HG03196 (cell line): ENCODE data around the gene LY86.

Source experiments
- ATAC-seq: cut with Tn5 transposase; IDR thresholded peaks from one replicate; pipeline ENCODE4 v1.9.1; 2021; ENCODE audit not compliant: unreplicated experiment

Gene LY86

DNA sequence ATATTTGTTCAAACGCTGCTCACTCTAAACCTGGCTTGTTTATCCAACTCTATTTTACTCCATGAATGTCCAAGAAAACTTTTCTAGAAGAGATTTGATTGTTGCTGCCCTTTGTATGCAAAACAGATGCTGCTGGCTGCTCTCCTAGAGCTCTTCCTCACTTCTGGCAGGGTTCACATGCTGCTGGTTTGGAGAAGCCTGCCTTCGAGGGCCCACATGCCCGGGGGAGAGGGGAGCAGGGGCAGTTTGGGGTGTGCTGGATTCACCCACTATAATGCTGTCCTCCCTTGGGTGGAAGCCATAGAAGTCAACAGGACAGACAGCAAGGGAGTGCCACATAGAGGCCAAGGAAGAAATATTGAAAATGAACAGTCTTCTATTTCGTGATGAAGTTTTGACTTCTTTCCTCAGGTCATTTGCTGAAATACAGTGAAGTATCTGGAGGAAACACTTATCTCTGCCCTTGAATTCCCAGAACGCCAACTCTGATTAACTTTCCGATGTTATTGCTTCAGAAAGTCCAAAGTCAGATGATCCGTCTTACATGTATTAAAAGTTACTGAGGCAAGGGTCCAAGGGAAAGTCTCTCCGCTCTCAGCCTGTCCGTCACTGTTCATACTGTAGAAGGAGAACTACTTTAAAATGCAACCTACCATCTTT lies 32.4 kb downstream of the LY86 start:
- ATAC-seq: no peak

DNA sequence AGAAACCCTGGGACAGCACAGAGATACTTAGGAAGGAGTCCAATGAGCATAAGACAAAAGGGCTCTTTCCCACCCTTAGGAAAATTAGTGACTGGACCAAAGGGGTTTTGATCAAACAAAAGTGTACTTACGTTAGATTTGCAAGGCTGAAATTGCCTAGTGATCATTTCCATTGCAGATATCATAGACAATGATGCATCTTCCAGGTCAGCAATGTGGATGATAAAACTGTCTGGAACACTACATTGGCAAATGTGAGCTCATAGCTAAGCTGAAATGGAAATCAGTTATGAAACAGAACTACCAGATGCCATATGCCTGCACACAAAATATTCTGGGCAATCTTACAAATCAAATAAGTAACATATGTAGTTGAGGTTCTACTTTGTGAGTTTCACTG lies 34.0 kb downstream of the LY86 start:
- ATAC-seq: no peak

DNA sequence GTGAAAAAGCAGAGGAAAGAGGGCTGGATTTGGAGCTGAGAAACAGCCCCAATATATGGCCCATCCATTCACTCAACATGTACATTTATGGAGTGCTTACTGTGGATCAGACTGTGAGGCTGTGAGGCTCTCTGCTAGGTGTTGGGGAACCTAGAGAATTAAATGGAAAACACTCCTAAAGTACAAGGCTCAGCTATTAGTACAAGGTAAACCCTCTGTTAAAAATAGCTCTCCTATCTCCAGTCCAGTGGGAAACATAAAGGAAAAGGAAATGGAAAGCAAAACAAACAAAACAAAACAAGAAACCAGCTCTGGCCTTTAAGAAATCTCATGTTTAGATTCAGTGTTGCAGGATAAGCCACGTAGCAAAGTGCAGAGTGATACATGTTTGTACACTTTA lies 35.0 kb downstream of the LY86 start:
- no peak for ATAC-seq

DNA sequence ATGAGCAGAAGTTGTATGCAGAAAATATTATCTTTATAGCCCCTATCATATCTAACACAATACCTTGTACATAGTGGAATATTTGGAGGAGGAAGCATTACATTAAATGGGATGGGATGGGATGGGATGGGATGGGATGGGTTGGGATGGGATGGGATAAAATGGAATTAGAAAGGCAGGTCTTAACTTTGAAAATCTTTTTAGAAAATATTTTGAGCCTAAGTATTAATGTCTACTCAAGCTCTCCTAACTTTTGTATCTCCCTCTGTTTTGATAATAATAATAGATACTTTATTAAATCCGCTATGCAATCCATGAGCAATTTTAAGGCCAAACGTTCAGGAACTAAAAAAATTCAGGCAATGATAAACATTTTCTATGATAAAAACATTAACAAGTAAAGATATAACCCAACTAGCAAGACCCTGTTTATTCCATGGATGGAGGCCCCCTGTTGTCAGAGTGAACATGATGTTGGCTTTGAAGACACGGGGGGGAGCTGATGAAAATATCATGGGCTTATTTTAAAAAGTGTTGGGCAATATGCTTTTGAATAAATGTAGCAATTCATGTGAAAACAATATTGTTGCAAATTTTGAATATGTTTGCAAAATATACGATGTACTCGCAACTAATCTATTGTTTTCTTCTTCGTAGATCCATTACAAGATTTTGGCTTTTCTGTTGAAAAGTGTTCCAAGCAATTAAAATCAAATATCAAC lies 35.9 kb downstream of the LY86 start:
- ATAC-seq: no peak

DNA sequence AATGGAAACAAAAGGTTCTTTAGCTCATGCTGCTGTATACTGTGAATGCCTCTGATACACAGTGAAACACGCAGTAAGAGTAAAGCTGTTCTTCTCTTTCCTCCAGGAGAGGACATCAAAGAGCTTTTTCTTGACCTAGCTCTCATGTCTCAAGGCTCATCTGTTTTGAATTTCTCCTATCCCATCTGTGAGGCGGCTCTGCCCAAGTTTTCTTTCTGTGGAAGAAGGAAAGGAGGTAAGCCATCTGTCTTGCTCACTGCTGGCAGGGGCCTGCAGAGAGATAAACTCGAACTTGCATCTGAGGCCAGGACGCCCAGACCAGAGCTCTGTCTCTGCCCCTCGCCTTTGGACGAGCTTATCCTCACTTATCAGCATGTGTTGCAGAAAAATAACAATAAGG lies 37.7 kb downstream of the LY86 start:
- no peak for ATAC-seq

DNA sequence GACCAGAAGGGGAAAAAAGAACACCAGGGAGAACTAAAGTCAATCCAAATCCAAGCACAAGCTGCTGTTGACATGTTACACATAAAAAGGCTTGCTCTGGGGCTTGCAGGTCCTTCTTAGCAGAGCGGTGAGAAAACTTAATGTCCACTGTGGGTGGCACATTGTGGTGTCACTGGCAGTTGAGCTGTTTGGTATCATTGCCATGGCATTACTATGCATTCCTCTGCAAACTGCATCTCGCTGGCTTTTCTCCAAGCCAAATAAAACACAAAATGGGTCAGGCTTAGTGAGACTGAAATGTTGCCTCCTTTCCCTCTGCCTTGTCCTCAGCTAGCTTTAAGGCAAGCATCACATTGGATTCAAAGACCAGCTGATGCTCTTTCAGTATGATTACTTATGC lies 40.9 kb downstream of the LY86 start:
- ATAC-seq: no peak

DNA sequence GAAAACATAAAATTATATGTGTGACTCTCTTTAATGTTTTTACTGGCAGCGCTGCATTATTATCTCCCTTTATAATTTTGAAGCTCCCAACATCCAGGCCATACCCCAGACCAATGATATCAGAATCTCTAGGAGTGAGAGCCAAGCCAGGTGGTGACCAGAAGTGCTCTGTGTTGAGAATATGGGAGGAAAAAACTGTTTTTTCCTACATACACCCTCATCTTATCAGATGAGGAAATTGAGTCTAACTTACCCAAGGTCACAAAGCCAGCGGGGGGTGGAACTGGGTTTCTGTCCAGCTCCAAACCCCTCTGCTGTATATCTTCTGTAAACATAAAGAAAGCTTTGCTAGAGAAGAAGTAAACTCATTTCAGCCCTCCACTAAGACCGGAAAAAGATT lies 42.5 kb downstream of the LY86 start:
- ATAC-seq: no peak

DNA sequence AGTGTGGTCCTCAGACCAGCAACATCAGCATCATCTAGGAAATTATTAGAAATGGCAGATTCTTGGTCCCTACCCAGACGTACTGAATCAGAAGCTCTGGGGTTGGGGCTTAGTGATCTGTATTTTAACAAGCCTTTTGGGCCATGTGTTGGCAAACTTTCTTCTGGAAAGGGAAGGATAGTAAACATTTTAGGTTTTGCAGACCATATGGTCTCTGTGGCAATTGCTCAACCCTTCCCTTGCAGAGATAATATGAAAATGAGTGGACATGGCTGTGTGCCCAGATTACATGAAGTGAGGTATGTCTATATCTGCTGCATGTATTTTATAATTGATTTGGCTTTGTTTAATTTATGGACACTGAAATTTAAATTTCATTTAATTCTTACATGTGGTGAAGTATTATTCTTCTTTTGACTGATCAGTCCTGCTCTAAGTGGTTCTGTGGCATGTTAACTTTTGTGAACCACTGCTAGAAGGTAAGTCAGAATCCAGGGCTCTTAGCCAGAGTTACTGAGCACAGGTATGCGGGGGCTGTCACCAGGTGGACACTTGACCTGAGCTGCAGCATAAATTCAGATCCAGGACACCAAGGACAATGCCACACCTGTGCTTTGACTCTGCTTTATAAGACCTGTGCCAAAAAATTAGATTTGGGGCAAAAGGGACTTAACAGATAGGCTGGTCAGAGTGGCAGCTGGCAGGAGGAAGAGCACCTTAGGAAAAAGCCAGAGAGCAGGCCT lies 43.2 kb downstream of the LY86 start:
- no peak for ATAC-seq

DNA sequence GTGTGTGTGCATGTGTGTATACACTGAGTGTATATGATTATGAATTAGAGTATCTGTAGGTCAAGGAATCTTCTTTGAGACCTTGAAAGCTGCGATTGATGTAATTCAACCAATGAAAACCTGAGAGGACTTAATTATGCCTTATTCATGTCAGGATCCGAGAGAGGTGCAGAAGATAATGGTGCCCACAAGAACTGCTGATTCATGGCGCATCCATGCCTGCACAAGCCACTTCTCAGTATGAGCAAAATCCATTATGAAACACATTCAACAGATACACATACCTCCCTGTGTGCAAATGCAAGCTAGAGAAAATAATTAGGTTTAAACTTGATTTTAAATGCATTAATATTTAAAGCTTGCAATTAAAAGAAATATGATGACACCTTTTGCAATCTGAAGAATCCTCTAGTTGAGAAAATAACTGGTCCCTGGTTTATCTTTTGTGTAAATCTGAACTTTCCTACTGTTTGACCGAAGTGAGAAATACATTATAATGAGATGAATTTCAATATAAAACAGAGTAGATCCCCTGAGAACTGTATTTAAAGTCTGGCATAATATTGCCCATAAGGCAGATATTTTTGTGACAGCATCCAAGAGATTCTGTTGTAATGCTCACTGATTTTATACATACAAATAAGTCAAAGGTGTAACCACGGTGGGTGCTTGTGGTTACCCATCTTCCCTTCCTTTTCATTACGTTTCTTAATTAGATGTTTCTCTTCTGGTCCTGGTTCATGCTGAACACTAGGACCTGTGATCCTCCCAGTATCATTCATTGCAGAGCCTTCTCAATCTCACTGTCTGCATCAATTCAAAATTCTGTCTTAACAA lies 45.6 kb downstream of the LY86 start:
- ATAC-seq: no peak

DNA sequence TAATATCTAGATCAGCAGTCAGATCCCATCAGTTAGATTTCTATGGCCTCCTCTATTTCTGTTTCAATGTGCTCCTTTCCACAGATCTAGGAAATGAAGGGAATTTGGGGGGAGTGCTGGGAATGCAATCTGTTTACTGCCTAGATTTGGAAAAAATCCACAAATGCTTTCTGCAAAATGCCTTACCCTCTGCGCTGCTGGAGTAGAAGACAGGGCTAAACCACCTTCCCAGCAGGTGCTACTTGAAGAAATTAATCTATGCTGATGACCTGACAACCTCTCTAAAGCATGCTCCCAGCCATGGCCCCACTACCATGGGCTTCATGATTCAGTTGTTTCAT lies 46.2 kb downstream of the LY86 start:
- ATAC-seq: no peak

DNA sequence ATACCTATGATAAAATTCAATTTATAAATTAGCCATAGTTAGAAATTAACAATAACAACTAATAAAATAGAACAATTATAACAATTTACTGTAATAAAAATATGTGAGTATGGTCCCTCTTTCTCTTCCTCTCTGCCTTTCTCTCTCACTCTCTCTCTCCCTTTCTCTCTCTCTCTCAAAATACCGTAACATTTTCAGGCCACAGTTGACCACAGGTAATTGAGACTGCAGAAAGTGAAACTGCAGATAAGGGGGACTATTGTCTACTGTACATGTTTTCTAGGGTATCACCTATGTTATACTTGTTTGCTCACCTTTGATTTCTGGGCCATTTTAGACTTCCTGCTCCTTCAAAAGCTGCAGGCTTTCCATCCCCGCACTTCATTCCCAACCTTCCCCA lies 46.8 kb downstream of the LY86 start:
- ATAC-seq: peak; percentile 59

DNA sequence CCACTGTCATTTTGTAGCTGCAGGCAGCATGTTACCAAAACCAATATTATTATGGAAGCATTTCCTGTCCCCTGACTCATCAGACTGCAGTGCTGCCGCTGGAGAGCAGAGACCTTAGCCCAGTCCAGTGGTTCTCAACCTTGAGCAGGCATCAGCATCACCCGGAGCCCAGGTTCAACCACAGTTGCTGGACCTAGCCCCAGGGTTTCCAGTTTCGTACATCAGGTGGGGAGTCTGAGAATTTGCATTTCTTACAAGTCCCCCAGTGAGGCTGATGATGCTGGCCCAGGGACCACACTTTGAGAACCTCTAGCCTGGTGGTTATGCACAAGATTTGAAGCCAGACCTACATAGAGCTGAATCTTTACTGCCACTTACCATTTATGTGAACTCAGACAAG lies 47.3 kb downstream of the LY86 start:
- ATAC-seq: peak; percentile 51

DNA sequence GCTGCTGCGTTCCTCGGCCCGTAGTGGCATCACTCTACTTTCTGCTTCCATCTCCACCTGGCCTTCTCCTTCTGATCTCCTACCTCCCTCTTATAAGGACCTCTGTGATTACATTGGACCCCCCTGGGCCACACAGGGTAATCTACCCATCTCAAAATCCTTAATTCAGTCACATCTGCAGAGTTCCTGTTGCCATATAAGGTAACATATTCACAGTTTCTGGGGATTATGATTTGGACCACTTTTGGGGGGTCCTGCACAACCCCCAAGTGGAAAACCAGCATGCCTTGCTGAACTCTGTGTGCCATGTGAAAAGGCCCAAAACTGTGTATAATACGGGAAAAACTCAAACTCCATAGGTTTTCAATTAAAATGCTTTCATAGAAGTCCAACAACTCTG lies 51.1 kb downstream of the LY86 start:
- no peak for ATAC-seq

DNA sequence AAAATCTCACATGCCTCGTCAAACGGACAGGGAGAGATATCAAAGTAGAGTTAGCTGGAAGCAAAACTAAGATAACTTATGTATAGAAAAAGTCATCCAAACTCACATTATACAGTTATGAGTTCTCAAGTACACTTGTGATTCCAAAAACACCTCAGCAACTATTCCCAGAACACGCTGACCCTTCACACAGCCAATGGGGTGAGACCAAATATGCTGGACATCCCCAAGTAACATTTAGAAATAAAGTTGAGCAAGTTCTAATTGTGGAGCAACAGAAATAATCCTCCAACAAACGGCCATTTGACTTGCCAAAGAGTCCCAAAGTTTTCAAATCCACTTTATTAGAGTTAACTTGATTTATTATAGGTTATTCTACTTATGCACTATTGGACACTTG lies 52.4 kb downstream of the LY86 start:
- no peak for ATAC-seq

DNA sequence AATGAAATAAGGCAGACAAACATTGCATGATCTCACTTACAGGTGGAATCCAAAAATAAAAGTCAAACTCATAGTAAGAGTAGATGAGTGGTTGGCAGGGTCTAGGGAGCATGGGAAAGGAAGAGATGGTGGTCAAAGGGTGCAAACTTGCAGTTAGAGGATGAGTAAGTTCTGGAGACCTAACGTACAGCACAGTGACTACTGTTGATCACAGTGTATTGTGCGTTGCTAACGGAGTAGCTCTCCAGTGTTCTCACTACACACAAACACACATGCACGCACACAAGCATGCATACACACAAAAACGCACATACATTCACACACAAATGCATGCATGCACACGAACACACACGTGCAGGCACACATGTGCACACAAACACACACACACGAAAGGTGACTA lies 54.9 kb downstream of the LY86 start:
- ATAC-seq: peak; percentile 52

DNA sequence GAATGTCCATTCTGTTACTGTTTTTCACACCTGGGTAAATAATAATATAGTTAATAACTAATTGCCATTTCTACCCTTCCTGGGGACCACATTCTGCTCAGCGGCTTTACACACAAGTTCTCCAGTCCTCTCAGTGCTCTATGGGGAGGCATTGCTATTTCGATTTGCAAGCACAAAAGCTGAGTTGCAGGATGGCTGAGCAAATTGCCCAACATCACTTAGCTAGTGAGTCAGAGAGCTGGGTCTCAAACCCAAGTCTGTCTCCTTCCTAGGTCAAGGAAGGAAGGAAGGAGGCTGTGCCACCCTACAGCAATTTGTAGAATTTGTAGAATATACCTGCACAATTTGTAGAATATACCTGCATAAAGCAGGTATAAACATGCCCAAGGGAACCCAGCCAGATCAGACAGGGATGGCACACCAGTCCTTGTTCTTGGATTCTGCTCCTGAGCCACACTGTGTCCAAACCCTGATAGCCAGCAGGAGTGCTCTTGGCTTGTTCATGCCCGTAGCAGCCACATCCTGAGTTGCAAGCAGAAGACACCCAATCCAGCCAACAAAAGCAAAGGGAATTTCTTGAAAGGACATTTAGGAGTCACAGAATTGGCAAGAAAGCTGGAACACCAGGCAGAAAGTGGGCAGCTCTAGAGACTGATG lies 56.9 kb downstream of the LY86 start:
- ATAC-seq: no peak

DNA sequence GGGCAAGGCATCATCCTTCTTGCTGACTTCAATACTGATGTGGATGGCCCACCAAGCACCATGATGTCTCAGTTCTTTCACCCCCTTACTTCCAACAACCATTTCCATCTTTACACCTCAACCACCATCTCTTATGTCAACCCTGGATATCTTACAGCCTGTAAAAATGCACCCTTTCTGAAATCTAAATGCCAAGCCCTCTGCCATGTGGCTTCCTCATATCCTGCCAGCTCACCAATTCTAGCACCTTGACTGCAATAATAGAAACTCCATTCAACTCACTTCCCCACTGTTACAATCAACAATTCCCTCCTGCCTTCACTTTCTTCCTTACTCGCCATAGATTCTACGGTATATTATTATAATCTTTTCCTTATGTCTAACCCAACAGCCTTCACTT lies 57.9 kb downstream of the LY86 start:
- ATAC-seq: no peak

DNA sequence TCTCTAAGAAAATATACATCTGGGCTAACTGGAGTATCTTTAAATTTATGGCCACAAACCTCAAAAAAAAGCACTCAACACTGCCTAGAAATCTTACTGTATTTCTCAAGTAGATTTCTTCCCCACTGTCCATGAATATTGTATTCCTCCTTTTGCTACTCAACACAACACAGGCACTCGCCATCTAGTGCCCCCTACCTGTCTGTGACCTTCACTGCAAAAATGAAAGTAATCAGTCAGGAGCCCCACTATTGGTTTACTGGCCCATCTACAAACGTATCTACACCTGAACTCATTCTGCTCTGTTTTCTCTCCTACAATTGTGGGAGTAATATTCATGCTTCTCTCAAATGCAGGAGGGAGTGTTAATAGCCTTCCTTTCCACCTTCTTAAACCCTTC lies 58.3 kb downstream of the LY86 start:
- ATAC-seq: no peak

DNA sequence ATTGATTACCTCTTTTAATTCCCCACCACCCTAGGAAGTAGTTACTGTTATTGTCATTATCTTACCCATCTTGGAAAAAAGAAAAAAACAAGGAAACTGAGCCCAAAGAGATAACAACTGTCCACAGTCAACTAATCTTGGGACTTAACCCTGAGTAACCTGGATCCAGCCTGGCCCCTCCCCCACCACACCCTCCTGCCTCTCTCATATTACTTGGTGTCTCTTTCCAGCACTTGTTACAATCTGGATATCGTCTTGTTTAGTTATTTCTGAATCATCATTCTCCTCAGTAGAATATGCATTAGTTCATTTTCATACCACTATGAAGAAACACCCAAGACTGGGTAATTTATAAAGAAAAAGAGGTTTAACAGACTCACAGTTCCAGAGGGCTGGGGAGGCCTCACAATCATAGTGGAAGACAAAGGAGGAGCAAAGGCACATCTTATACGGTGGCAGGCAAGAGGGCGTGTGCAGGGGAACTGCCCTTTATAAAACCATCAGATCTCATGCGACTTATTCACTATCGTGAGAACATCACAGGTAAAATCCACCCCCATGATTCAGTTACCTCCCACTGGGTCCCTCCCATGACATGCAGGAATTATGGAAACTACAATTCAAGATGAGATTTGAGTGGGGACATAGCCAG lies 60.3 kb downstream of the LY86 start:
- ATAC-seq: no peak

DNA sequence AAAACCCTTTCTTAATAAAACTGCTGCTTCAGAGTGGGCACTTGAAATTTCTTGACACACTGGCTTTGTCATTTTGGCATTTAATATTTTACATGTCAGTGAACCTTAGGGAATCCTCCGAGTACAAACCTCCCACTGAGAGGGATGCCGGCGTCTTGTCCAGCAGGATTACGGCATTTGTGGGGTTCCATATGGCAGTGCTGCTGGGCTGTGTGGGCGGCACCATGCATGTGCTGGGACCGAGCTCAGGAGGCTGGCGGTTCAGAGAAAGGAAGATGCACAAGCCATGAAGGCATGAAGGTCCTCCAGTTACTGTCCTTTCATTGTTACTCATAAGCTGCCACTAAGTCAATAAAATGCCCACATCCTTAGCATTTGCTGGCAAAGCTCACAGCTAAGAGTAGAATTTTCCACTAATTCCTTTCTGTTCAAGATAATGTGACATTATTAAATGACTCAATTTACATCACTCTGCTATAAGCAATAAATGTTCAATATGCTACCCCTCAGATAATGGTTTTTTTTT lies 61.4 kb downstream of the LY86 start:
- no peak for ATAC-seq
